Thoracic aorta (tissue), 2 donors: ENCODE data around the gene PRRT1B. TPM values are rescaled to one million over a fixed set of nuclear protein-coding genes. Genes with fewer than 3 reads are reported as not detected.

Source experiments
- ATAC-seq: fragments of 150-250 bp; one replicate; pipeline ENCODE4 v1.8.0; 2017; ENCODE audit warnings: low read depth; ENCODE audit not compliant: insufficient number of reproducible peaks, low FRiP score
- DNase-seq: peaks from one replicate; pipeline ENCODE4 v3.0.0-alpha.2; 2020; ENCODE audit warnings: low spot score
- H3K27ac ChIP-seq, 2 donors: fragments of 200-600 bp; sonication (generic); 1 replicate in 1 of 2; 2 replicates in 1 of 2; pipeline ENCODE4 v1.5.1; 2016; ENCODE audit warnings: mild to moderate bottlenecking in 2 of 2, moderate library complexity in 2 of 2
- H3K27me3 ChIP-seq: fragments of 200-600 bp; sonication (generic); replicated peaks from 2 replicates; pipeline ENCODE4 v1.6.0; 2016; ENCODE audit warnings: mild to moderate bottlenecking; ENCODE audit not compliant: insufficient read depth
- H3K36me3 ChIP-seq: fragments of 200-600 bp; sonication (generic); one replicate; pipeline ENCODE4 v1.5.1; 2016
- H3K4me1 ChIP-seq, 2 donors: fragments of 200-600 bp; sonication (generic); 1 replicate in 1 of 2; 2 replicates in 1 of 2; pipeline versions ENCODE4 v1.5.1 to v1.6.0; 2016; ENCODE audit warnings: low read depth in 2 of 2, mild to moderate bottlenecking in 1 of 2; ENCODE audit not compliant: control insufficient read depth in 1 of 2
- H3K4me3 ChIP-seq: fragments of 200-600 bp; sonication (generic); 2 replicates; pipeline ENCODE4 v1.5.1; 2016; ENCODE audit warnings: mild to moderate bottlenecking
- H3K9me3 ChIP-seq: fragments of 200-600 bp; sonication (generic); 2 replicates; pipeline ENCODE4 v1.5.1; 2016
- total RNA-seq, 2 donors: library from RNA; depleted of rRNA; stranded (reverse); fragments of >200 nt; gene quantifications; one replicate each; pipeline versions ENCODE4 v1.1.0 to v1.2.3, GENCODE V29; 2016
- TF ChIP-seq, protein P1 (sequence below): fragments of 200-600 bp; sonication (generic); IDR thresholded peaks from one replicate; pipeline ENCODE4 v1.5.1; 2019; ENCODE audit warnings: antibody characterized with exemption

PRRT1B gene
- total RNA-seq, 2 donors from 2014 or later = not detected

DNA sequence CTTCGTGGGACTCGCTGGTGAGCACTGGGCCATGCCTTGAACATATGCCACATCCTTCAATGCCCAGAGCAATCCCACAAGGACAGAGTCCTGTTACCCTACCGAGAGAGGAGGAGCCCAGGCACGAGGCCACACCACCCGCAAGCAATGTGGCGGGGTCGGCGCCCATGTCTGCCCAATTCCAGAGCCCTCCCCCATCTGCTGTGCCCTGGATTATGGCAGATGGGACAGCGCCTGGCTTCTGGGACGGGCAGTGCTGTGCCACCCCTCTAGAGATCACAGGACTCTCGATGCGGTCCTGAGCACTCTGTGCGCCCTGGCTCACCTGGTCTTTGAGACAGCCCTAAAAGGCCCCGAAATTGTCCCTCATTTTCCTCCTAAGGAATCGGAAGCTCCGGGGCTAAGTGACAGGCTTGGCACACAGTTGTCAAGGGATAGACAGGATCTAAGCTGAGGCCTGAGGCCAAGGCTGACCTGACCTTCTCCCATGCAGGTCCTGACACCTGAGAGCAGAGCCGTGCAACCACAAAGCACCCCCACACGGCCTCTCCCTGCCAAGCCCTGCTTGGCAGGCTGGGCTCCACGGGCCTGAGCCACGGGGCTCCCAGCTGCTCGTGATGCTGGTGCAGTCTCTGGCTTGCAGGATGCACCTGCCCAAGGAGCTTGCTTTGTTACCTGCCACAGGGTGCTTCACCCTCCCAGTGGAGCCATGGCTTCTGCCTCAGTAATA lies 48.8 kb downstream of the PRRT1B start:
- DNase-seq (no peak), ATAC-seq (no peak)
- Histone ChIP-seq H3K4me1 (no peaks in the 10 kb centered on the region), H3K9me3 (no peaks in the 10 kb centered on the region), H3K27ac (no peak overlapping the region), H3K4me3 (no peak overlapping the region), H3K36me3 (peaks cover 60% of the 10 kb centered on the region), H3K27me3 (no peaks in the 10 kb centered on the region)
- TF ChIP-seq, protein P1, sequence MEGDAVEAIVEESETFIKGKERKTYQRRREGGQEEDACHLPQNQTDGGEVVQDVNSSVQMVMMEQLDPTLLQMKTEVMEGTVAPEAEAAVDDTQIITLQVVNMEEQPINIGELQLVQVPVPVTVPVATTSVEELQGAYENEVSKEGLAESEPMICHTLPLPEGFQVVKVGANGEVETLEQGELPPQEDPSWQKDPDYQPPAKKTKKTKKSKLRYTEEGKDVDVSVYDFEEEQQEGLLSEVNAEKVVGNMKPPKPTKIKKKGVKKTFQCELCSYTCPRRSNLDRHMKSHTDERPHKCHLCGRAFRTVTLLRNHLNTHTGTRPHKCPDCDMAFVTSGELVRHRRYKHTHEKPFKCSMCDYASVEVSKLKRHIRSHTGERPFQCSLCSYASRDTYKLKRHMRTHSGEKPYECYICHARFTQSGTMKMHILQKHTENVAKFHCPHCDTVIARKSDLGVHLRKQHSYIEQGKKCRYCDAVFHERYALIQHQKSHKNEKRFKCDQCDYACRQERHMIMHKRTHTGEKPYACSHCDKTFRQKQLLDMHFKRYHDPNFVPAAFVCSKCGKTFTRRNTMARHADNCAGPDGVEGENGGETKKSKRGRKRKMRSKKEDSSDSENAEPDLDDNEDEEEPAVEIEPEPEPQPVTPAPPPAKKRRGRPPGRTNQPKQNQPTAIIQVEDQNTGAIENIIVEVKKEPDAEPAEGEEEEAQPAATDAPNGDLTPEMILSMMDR = no peak

DNA sequence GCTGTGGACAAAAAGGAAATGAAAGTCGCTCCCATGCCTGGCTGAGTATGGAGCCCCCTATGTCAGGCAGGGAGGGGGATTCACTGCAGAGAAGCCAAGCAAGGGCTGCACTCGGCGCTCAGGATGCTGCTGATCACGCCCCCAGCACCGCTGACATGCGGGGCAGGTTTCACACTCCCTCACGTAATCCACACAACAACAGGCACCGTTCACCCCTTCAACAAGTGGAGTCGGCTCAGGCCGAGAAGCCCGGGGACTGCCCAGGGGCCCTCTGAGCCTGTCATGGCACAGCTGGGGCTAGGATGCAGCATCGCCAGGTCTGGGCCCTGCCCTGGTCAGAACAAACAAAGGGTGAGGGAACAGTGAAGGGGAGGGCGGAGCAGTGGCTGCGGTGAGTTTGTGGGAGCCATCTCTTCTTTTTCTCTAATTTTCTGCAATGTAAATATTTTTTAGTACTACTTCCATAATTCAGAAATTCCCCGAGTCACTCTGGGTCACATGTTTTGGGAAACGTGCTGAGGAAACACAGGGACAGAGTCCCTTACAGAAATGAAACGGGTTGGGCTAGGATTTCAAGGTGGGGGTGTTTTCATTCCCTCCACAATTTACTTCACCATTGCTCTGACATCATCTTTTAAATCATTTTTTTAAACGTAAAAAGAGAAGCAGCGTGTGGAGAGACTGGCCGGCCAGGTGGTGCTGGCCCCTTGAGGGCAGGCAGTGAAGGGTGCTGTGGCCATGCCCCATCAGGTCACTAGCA lies 49.8 kb downstream of the PRRT1B start:
- Histone ChIP-seq H3K27me3 (no peaks in the 10 kb centered on the region), H3K27ac (no peak overlapping the region), H3K4me3 (no peak overlapping the region), H3K4me1 (no peaks in the 10 kb centered on the region), H3K36me3 (peaks cover 54% of the 10 kb centered on the region), H3K9me3 (no peaks in the 10 kb centered on the region)
- ATAC-seq = no peak
- TF ChIP-seq, protein P1 = no peak
- no peak for DNase-seq

DNA sequence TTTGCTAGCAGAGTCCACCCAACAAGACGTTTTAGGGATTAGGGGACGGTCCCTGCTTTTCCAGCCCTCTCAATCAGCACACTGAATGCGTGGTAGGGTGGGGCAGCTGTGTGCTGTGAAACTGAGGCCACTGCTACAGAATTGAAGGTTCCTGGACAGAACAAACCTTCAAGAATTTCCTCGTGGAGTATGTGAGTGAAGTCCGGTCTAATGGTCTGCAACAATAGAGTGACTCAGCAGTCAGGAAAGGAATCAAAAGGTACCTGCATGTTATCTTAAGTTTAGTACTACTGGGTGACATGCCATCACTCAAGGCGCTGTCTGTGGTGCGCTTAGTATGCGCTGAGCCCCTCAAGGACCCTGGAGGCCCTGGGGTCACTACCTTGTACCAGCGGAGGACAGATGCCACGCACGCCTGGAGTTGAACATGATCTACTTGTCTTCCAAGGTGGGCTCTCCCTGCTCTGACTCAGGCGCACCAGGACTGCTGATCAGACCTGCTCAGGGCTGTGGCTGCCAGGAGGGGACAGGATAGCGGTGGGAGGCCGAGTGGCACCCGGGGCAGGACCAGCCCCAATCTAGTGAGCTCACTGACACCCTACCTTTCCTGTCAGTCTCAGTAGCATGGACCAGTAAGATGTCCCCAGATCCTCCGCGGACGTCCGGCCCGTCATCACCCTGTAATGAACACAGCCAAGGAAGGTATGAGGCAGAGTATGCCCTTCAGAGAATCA lies 50.5 kb downstream of the PRRT1B start:
- no peaks in the 10 kb centered on the region for H3K9me3 ChIP-seq
- ATAC-seq = no peak

DNA sequence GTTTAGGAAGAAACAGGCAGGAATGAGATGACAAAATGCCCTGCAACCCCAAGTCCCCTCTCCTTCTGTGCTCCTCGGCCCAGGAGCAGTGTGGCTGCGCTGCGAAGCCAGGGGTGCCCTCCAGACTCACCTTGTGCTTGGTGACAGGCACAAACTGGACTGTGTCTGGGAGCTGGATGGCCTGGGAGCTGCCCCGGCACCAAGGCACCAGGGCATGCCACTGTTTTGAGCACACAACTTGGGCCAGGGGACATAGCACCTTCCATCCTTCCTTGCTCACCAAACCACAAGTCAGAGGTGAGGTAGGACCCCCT lies 51.1 kb downstream of the PRRT1B start:
- DNase-seq (no peak), ATAC-seq (no peak)
- Histone ChIP-seq H3K27ac (no peak overlapping the region), H3K9me3 (no peaks in the 10 kb centered on the region), H3K36me3 (peaks cover 54% of the 10 kb centered on the region), H3K27me3 (no peaks in the 10 kb centered on the region), H3K4me3 (no peak overlapping the region), H3K4me1 (no peaks in the 10 kb centered on the region)
- TF ChIP-seq, protein P1 = no peak

More for the DNA sequence above, 50.5 kb downstream of the PRRT1B start:
- no peak for DNase-seq
- H3K4me1 ChIP-seq = no peaks in the 10 kb centered on the region
- peaks cover 51% of the 10 kb centered on the region for H3K36me3 ChIP-seq
- no peak overlapping the region for H3K27ac ChIP-seq
- no peak overlapping the region for H3K4me3 ChIP-seq
- H3K27me3 ChIP-seq = no peaks in the 10 kb centered on the region
- TF ChIP-seq, protein P1 = no peak

DNA sequence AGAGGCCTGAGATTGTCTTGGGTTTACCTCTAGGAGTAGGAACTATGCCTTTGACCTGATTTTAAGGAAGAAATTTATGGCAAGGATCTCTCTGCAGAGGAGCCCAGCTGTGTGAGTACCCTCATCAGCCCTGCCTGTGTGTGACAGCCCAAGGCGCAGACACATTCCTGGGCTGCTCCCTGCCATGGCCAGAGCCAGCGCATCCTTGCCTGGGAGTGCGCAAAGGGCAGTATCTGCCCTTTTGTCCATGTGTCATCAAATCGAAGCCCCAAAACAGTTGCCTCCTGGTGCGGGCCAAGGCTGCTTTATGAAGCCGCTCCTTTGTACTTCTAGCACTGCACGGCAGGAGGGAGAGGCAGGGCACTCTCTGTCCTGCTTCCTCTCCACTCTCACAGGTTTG lies 51.9 kb downstream of the PRRT1B start:
- H3K27ac ChIP-seq = no peak overlapping the region
- H3K36me3 ChIP-seq = peaks cover 61% of the 10 kb centered on the region
- DNase-seq = no peak
- H3K27me3 ChIP-seq = no peaks in the 10 kb centered on the region
- no peak overlapping the region for H3K4me3 ChIP-seq
- no peak for ATAC-seq
- TF ChIP-seq, protein P1 = no peak
- H3K9me3 ChIP-seq = no peaks in the 10 kb centered on the region
- H3K4me1 ChIP-seq = no peaks in the 10 kb centered on the region
